Esophagus mucosa (tissue), 1 donor: ENCODE measurements around the gene DHDDS. TPM values are rescaled to one million over a fixed set of nuclear protein-coding genes. Genes with fewer than 3 reads are reported as not detected.
A peak's percentile ranks its signal among the peaks of the same experiment; 100 is the strongest.
"Not testable (repeated sequence)": the region's sequence is repeated elsewhere in the genome, so short reads cannot be mapped to it uniquely, and the experiment has no call there.

Experiments
- ATAC-seq: fragments of 200-7000 bp; cut with Tn5 transposase; one replicate; pipeline ENCODE4 v1.9.1; 2020
- total RNA-seq: library from RNA; stranded (reverse); gene quantifications from one replicate; pipeline ENCODE4 v1.2.4, GENCODE V29; 2023
- donor health status: DM: yes; HTN: yes; CAD: no.

The DHDDS gene, protein sequence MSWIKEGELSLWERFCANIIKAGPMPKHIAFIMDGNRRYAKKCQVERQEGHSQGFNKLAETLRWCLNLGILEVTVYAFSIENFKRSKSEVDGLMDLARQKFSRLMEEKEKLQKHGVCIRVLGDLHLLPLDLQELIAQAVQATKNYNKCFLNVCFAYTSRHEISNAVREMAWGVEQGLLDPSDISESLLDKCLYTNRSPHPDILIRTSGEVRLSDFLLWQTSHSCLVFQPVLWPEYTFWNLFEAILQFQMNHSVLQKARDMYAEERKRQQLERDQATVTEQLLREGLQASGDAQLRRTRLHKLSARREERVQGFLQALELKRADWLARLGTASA
- total RNA-seq, result 37.1 TPM

DNA sequence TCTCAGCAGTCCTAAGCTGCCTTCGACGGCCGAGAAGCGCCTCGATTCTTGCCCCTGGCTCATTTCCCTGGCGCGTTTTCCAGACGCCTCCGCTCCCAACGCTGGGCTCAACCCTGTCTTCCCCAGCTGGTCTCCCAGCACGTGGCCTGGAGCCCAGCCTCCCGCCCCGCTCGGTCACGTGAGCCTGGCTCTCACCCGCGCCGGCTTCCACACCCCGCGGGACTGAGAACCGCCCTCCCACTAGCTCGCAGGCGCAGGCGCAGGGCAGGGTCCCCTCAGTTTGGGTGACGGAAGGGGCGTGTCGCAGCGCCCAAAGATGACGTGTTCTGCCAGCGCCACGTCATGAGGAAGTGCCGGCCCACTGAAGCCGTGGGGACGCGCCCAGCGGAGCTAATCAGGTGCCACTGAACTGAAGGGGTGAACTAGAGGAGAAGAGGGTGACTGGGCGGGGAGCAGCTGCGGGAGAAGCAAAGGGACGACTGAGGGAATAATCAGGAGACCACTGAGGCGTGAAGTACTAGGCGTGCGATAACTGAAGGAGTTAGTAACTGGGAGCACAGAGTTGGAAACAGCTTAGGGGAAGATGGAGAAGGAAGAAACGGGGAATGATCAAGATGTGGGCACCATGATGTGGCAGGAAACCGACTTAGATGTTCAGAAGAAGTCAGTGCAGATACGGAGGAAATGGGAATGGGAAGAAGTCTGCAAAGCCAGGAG lies at the start of gene DHDDS:
DHDDS (plus strand) TSS at position 343 of the 717 bp plus-strand sequence. CDS start 625 bp downstream, outside the sequence.
- ATAC-seq, result peak; percentile 99

- ATAC-seq, result no peak
Observed at GRCh38 chr1:26384076-26384475, 48.0 kb upstream of the DHDDS start.

GRCh38 chr1:26385063-26385462 lies 47.1 kb upstream of the DHDDS start:
- ATAC-seq, result not testable (repeated sequence)

- no peak for ATAC-seq
Observed at GRCh38 chr1:26387447-26387846, 44.7 kb upstream of the DHDDS start.

- ATAC-seq, result no peak
Observed at GRCh38 chr1:26388791-26389445, 43.2 kb upstream of the DHDDS start.

DNA sequence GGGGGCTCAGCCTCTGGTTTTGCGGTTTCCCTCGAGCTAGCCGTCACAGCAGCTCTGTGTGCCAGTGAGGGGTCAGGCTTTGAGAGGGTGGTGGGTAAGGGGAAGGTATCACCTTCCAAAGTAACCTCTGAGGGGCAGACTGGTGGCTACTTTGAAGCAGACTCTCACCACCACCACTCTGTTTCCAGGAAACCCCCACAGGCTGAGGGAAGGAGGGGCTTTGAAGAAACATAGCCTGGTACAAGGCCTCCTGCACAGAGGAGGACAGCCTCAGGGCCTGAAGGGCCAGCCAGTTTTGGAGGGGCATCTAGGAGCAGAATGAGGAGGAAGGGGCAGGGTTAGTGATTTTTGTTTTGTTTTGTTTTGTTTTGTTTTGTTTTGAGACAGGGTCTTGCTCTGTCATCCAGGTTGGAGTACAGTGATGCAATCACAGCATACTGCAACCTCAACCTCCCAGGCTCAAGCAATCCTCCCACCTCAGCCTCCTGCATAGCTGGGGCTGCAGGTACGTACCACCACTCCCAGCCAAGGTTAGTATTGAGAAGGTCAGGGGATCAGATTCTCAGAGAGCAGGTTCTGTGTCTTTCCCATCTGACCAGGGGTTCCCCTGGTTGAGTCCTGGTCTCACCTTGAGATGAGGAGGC lies 42.4 kb upstream of the DHDDS start:
- no peak for ATAC-seq

- ATAC-seq, result peak; percentile 55
Observed at GRCh38 chr1:26391450-26391849, 40.7 kb upstream of the DHDDS start.

DNA sequence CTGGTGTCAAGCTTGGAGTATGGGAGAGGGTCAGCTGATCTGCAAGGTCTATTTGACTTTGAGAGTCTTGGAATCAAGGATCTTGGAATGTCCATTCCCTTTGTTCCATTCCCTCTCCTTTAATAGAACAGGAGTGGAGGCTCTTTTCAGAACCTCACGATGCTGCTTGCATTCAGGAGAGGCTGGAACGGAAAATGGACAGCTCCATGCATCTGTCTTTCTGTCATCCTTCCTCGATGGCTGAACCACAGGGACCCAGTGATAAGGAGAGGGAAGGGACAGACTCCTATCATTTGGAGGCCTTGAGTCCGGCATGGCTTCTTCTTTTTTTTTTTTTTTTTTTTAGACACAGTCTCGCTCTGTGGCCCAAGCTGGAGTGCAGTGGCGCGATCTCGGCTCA lies 36.4 kb upstream of the DHDDS start:
- ATAC-seq, result no peak

GRCh38 chr1:26399034-26399433 lies 33.1 kb upstream of the DHDDS start:
- no peak for ATAC-seq

- ATAC-seq, result no peak
Observed at GRCh38 chr1:26401891-26402290, 30.2 kb upstream of the DHDDS start.

GRCh38 chr1:26403656-26404055 lies 28.5 kb upstream of the DHDDS start:
- ATAC-seq, result no peak

- no peak for ATAC-seq
Observed at GRCh38 chr1:26404641-26405040, 27.5 kb upstream of the DHDDS start.

GRCh38 chr1:26405281-26405915 lies 26.7 kb upstream of the DHDDS start:
- ATAC-seq, result no peak

DNA sequence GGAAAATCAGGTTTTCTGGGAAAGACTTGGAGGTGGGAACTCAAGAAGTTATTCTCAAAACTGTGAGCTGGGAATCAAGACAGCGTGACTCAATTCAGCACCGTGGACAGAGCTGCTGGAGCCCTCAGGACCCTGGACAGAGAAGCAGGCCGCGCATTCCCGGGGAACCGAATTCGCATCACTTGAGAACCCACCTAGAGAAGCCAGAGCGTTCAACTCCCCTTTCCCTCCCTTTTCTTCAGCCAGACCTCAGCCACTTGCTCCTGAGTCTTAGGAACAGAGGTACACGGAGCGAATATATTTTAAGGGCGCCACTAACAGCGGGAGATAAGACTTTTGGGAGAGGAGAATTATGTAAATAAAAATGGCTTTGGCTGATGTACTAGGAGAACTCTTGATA lies 23.5 kb upstream of the DHDDS start:
- peak; percentile 70 for ATAC-seq

DNA sequence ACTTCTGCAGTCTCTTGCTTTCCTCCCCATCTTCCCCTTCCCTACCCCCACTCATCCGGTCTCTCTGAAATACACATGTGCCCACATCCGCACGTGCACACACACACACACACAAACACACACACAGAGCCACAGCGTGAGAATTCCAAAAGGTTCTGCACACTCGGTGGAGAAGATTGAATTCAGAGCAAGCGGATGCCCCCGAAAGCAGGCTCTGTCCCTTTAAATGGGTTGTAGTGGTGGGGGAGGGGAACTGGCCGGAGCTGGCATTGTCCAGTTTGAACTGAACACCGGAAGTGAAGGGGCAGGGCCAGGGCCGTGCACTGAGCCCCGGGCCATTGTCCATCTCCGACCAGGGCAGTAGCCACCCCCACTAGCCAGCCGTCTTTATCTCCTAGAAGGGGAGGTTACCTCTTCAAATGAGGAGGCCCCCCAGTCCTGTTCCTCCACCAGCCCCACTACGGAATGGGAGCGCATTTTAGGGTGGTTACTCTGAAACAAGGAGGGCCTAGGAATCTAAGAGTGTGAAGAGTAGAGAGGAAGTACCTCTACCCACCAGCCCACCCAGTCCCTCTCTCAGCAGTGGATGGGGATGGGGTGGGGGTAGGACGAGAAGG lies 22.8 kb upstream of the DHDDS start:
- ATAC-seq, result no peak

GRCh38 chr1:26410706-26411623 lies 21.2 kb upstream of the DHDDS start, which contains the start of gene LIN28A:
Gene LIN28A (plus strand): TSS chr1:26410817. CDS start chr1:26410892, 75 bp downstream.
- peak; percentile 6 for ATAC-seq

- ATAC-seq, result no peak
Observed at GRCh38 chr1:26411624-26412074, 20.5 kb upstream of the DHDDS start.

- no peak for ATAC-seq
Observed at GRCh38 chr1:26412180-26412840, 19.8 kb upstream of the DHDDS start.

GRCh38 chr1:26413031-26413430 lies 19.1 kb upstream of the DHDDS start:
- ATAC-seq, result no peak

DNA sequence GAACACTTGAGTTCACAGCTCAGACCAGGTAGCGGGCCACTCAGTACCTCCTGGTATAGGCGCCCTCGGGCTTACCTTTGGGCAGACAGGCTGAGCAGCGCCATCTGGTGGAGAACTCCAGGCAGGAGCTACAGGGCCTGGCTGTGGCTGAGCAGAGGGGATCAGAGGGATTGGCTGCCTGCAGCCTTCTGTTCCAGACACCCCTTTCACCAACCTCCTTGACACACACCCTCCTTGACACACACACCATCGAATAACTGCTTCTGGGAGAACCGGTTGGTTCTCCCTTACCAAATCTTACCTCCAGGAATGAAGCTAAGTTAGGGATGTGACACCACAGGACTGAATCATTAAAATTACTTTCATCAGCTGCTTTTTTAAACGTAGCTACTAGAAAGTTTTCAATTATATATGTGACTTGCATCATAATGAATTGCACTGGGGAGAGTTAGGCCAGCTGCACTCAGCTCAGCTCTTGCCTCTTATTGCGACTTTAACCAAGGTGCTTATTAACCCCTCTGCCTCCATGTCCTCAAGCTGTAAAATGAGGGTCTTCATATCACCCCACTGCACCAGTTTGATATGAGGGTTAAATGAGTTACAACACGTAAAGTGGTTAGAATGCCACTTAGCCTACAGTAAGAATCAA lies 14.9 kb upstream of the DHDDS start:
- peak; percentile 99 for ATAC-seq
